WI38 (cell line): ENCODE results near the gene MYORG.

Source experiments
- H3K4me3 ChIP-seq: 2 replicates; pipeline ENCODE4 v1.5.1; 2011; ENCODE audit warnings: low read depth, mild to moderate bottlenecking, control low read depth, low read length
- TF ChIP-seq, protein P1 (sequence below): IDR thresholded peaks from 2 replicates; pipeline ENCODE4 v1.5.1; 2012; ENCODE audit warnings: low read depth, mild to moderate bottlenecking, control low read depth, low read length

Gene MYORG

DNA sequence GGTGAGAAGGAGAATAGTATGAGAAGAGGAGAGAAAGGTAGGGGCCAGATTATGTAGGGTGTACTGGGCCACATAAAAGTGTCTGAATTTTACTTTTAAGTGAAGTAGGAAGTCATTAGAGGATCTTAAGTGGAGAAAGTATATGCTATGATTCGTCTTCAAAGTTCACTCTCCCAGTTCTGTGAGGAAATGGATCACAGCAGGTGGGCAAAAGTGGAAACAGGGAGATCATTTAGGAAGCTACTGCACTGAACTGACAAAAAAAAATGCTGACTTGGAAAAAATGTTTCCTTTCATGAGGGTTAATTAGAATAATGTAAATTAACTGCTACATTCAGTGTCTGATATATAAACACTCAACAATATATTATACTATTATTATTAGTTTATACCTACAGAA lies 50.0 kb downstream of the MYORG start:
- TF ChIP-seq, protein P1, sequence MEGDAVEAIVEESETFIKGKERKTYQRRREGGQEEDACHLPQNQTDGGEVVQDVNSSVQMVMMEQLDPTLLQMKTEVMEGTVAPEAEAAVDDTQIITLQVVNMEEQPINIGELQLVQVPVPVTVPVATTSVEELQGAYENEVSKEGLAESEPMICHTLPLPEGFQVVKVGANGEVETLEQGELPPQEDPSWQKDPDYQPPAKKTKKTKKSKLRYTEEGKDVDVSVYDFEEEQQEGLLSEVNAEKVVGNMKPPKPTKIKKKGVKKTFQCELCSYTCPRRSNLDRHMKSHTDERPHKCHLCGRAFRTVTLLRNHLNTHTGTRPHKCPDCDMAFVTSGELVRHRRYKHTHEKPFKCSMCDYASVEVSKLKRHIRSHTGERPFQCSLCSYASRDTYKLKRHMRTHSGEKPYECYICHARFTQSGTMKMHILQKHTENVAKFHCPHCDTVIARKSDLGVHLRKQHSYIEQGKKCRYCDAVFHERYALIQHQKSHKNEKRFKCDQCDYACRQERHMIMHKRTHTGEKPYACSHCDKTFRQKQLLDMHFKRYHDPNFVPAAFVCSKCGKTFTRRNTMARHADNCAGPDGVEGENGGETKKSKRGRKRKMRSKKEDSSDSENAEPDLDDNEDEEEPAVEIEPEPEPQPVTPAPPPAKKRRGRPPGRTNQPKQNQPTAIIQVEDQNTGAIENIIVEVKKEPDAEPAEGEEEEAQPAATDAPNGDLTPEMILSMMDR, result no peak

DNA sequence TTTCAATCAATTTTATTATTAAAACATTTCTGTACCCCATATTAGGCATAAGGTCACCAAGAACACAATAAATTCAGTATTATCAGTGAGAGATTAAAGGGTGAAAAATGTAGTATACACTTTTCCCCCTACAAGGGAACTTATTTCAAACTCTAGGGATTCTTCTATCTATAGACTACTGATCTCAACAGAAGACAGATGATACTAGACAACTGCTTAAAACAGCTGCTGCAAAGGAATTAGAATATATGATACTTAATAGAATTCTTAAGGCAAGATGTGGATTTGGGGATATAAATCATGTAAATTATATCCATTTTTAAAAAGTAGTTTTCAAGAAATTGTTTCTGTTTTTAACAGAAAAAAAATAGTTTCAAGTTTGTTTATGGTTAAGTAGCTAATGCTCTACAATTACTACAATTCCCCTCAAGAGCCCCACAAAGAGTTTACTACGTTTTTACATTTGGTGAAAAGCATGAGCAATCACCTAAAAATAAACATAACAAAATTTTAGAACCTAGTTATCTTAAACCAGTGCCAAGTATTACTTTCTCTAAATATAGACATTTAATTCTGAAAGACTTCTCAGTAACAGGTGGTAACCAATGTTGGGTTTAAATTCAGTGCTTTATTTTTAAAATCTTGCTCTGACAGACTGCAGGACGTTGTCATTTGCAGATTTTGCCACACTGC lies 53.7 kb downstream of the MYORG start:
- no peak overlapping the region for H3K4me3 ChIP-seq
- TF ChIP-seq, protein P1, result no peak

More for the DNA sequence above, 50.0 kb downstream of the MYORG start:
- no peak overlapping the region for H3K4me3 ChIP-seq

DNA sequence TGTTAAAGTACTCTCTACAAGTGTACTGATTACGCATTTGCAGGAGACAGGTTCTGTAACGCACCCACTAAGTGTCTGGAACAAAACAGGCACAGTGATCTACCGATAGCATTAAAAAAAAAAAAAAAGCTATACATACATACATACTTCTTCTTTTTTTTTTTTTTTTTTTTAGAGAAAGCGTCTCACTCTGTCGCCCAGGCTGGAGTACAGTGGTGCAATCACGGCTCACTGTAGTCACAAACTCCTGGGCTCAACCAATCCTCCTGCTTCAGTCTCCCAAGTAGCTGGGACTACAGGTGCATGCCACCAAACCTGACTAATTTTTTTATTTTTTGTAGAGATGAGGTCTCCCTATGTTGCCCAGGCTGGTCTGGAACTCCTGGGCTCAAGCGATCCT lies 55.2 kb downstream of the MYORG start:
- H3K4me3 ChIP-seq, result no peak overlapping the region

DNA sequence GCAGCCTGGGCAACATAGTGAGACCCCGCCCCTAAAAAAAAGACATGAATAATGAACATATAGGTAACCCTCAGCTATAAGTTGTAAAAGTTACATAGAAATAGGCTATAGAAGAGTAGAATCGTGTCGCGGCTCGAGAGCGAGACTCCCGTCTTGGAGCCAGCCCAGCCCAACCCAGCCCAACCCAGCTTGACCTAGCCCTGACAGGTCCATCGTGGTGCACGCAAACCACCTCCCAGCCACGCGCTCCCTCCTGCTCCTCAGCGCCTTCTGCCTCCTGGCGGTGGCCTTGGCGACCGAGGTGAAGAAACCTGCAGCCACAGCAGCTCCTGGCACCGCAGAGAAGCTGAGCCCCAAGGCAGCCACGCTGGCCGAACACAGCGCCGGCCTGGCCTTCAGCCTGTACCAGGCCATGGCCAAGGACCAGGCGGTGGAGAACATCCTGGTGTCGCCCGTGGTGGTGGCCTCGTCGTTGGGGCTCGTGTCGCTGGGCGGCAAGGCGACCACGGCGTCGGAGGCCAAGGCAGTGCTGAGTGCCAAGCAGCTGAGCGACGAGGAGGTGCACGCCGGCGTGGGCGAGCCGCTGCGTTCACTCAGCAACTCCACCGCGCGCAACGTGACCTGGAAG lies 58.4 kb downstream of the MYORG start:
- TF ChIP-seq, protein P1, result no peak
- no peak overlapping the region for H3K4me3 ChIP-seq

More for the DNA sequence above, 55.2 kb downstream of the MYORG start:
- TF ChIP-seq, protein P1, result no peak

DNA sequence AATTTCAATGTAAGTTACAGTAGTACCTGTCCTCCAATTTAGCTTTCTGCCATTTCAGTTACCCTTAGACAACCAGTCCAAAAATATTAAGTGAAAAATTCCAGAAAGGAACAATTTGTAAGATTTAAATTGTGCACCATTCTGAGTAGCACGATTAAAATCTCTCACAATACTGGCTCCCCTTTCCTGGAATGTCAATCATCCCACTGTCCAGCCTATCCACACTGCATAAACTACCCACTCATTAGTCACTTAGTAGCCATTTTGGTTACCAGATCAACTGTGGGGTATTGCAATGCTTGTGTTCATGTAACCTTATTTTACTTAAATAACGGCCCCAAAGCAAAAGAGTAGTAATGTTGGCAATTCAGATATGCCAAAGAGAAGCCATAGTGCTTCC lies 59.3 kb downstream of the MYORG start:
- TF ChIP-seq, protein P1, result no peak
- H3K4me3 ChIP-seq, result no peak overlapping the region
